C4-2B (cell line): Measurements from ENCODE around the gene AGBL4.

ENCODE experiments used
- H3K27ac ChIP-seq: fragments of 450-650 bp; 2 replicates; pipeline ENCODE4 v1.5.1; 2017
- ZFX ChIP-seq: fragments of 450-650 bp; IDR thresholded peaks from 2 replicates; pipeline ENCODE4 v1.6.1; 2017
- TF ChIP-seq, protein P1 (sequence below): fragments of 450-650 bp; conservative IDR thresholded peaks from 2 replicates; pipeline ENCODE4 v1.5.1; 2017; ENCODE audit warnings: mild to moderate bottlenecking

Gene AGBL4

DNA sequence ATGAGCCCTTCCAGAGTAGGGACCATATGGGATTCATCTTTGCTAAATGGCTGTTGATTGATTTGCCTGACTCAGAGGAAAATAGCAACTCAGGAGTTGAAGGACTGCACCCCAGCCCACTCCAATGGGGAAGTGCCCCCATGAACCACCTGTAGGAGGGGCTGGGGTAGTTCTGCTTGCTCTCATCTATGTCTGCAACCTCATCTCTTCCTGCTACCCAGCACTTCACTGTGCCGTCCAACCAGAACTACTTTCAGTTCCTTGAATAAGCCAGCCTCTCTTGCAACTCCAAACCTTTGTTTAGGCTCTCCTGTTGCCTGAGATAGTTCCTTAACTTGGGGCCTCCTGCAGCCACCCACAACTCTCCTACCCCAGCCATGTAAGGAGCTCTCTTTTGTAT lies 1273.6 kb downstream of the AGBL4 start:
- no peak for TF ChIP-seq ZFX
- TF ChIP-seq, protein P1, sequence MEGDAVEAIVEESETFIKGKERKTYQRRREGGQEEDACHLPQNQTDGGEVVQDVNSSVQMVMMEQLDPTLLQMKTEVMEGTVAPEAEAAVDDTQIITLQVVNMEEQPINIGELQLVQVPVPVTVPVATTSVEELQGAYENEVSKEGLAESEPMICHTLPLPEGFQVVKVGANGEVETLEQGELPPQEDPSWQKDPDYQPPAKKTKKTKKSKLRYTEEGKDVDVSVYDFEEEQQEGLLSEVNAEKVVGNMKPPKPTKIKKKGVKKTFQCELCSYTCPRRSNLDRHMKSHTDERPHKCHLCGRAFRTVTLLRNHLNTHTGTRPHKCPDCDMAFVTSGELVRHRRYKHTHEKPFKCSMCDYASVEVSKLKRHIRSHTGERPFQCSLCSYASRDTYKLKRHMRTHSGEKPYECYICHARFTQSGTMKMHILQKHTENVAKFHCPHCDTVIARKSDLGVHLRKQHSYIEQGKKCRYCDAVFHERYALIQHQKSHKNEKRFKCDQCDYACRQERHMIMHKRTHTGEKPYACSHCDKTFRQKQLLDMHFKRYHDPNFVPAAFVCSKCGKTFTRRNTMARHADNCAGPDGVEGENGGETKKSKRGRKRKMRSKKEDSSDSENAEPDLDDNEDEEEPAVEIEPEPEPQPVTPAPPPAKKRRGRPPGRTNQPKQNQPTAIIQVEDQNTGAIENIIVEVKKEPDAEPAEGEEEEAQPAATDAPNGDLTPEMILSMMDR: no peak
- H3K27ac ChIP-seq: no peak overlapping the region

DNA sequence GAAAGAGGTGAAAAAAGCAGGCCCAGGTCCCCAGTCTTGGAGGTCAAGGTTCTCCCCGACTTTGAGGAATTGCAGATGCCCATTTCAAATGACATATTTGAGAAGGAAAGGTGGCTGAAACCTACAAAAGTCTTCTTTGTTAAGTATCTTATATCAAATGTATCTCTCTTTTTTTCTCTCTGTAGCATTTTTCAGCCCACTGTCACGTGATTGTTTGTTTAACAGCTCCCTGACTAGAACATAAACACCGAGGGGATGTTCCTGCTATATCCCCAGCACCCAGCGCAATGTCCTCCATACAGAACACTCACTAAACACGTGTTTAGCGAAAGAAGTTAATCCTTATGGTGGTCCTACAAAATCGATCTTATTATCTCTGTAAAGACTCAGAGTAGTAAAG lies 1274.7 kb downstream of the AGBL4 start:
- no peak for TF ChIP-seq ZFX
- TF ChIP-seq, protein P1: no peak
- no peak overlapping the region for H3K27ac ChIP-seq

DNA sequence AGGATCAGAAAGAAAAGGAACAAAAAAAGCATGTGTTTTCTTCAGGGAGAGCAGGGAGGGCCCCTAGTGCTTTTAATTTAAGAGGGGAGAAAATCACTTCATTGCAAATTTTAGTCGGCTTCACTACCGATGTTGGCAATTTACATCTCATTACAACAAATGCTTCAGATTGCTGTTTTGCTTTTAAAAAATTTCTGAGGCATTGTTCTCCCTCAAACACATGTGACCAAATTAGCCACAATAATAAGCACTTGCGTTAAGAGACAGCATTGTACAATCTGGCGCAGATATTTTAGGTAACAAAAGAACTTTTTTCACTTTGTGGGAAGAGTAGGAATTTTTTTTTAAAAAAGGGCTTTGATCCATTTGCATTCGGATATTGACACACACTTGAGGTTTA lies 1276.8 kb downstream of the AGBL4 start:
- H3K27ac ChIP-seq: no peak overlapping the region
- TF ChIP-seq, protein P1: no peak
- no peak for TF ChIP-seq ZFX

DNA sequence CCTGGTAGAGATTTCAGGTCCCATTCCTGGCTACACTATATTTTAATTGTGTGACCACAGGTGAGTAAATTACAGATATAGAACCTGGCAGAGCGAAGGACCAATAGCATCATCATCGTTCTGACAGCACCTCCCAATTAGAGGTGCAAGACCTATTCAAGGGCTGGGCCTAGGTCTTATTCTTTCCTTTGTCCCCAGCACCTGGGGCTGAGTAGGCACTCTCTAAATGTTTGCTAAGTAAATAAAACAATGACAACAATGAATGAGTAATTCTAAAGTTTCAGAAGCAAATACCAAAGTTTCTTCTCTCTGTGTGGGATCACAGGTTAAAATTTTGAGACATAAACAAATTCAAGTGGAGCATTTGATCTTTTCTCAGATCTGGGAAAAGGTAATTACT lies 1279.7 kb downstream of the AGBL4 start:
- TF ChIP-seq, protein P1: no peak
- no peak for TF ChIP-seq ZFX
- no peak overlapping the region for H3K27ac ChIP-seq

DNA sequence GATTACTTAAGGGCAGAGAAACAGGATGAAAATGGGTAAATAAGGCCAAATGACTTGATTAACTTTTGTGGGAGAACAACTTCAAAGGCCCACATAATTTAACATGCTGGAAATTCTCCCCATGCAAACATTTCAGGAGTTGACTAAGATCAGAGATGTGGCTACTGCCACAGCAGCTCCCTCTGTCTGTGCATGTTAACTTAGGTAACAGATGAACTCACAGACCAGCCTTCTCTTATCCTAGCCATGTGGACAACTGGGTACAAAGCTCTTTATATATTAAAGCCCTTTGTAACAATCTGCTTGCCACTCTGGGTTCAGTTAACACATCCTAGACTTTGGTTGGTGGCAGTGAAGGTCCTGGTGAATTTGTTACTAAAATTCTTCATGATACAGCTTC lies 1280.3 kb downstream of the AGBL4 start:
- no peak overlapping the region for H3K27ac ChIP-seq
- no peak for TF ChIP-seq ZFX
- TF ChIP-seq, protein P1: no peak

DNA sequence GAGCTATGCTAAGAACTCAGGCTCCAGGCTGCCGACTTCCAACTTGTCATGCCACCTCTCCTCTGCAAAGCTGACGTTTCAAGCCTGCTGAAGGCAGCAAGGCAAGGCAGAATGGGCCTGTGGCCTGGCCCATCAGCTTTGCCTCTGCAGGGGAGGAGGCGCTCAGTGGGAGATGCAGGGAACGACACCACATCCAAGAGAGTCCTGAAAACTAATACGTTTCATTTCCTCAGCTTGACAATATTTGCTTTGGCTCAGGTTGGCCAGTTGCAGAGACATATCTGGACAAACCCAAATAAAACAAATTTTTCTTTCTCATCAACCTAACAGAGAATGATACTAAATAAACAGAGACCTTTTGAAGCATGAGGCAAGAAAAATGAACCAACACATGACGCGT lies 1282.4 kb downstream of the AGBL4 start:
- TF ChIP-seq, protein P1: no peak
- no peak for TF ChIP-seq ZFX
- H3K27ac ChIP-seq: no peak overlapping the region

DNA sequence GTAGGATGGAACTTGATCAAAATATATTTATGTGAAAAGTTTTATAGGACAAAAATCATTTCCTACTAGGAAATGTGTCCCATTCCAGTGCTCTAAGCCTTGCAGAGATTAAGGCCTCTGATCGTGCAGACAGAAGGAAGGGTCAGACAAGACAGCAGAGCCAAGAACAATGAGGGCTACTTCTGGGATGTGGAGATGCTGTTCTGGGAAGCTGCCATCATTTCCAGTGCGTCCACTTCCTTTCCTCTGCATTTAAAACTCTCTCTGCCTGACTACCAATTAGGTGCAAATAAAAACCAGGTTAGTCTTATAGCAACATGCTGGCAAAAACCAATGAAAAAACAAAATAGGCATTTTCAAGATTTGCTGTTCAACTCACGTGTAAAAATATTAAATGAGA lies 1283.1 kb downstream of the AGBL4 start:
- TF ChIP-seq, protein P1: no peak
- TF ChIP-seq ZFX: no peak
- no peak overlapping the region for H3K27ac ChIP-seq
